A549 treated with Hydrocortisone at 1 μM for 4 hours (cell line): ENCODE results near the gene SPOPL. TPM values are rescaled to one million over a fixed set of nuclear protein-coding genes. Genes with fewer than 3 reads are reported as not detected.

Experiments used
- total RNA-seq: library from RNA; stranded (reverse); fragments of 200-300 nt; extraction: Qiagen RNA extraction; gene quantifications from 5 replicates; pipeline ENCODE4 v1.2.3, GENCODE V29; 2022

SPOPL gene
- total RNA-seq = 5.1 to 9.7 TPM (median 8.6 TPM) in 5 replicates

GRCh38 chr2:138501425-138502254 is at the start of gene SPOPL:
SPOPL (plus strand) TSS chr2:138501770; CDS start chr2:138550217, 48,447 bp downstream.

